ENCODE data around the gene SMARCAL1.

GRCh38 chr2:216441308-216442010, 29.2 kb downstream of the SMARCAL1 start:
- TF ChIP-seq TAF1 (IDR thresholded peaks at IDR 0.05; ENCODE audit: borderline replicate concordance, low read depth, low read length) (no peak), SMC3 (IDR thresholded peaks at IDR 0.05; ENCODE audit: low read depth, low read length) (no peak), CTCF (IDR thresholded peaks at IDR 0.05) (no peak), RAD21 (IDR thresholded peaks at IDR 0.05; ENCODE audit: low read length) (no peak), GABPA (IDR thresholded peaks at IDR 0.05; ENCODE audit: low read depth) (no peak), EP300 (IDR thresholded peaks at IDR 0.05; ENCODE audit: borderline replicate concordance in 1 of 2, low read depth in 1 of 2, low read length in 1 of 2) (no peak), EZH2phosphoT487 (IDR thresholded peaks at IDR 0.05; ENCODE audit: borderline replicate concordance, low read depth) (no peak), IRF3 (IDR thresholded peaks at IDR 0.05; ENCODE audit: low read depth, low read length) (no peak)
- TF ChIP-seq, protein P1, sequence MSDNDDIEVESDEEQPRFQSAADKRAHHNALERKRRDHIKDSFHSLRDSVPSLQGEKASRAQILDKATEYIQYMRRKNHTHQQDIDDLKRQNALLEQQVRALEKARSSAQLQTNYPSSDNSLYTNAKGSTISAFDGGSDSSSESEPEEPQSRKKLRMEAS (IDR thresholded peaks at IDR 0.05; ENCODE audit: low read depth), result no peak
- TF ChIP-seq, protein P2, sequence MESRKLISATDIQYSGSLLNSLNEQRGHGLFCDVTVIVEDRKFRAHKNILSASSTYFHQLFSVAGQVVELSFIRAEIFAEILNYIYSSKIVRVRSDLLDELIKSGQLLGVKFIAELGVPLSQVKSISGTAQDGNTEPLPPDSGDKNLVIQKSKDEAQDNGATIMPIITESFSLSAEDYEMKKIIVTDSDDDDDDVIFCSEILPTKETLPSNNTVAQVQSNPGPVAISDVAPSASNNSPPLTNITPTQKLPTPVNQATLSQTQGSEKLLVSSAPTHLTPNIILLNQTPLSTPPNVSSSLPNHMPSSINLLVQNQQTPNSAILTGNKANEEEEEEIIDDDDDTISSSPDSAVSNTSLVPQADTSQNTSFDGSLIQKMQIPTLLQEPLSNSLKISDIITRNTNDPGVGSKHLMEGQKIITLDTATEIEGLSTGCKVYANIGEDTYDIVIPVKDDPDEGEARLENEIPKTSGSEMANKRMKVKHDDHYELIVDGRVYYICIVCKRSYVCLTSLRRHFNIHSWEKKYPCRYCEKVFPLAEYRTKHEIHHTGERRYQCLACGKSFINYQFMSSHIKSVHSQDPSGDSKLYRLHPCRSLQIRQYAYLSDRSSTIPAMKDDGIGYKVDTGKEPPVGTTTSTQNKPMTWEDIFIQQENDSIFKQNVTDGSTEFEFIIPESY (IDR thresholded peaks at IDR 0.05; ENCODE audit: borderline replicate concordance, low read depth), result no peak

Measured in SK-N-SH (cell line).